H9 (cell line): ENCODE data around the gene FRMD4B. TPM values are rescaled to one million over a fixed set of nuclear protein-coding genes. Genes with fewer than 3 reads are reported as not detected.
A peak's percentile ranks its signal among the peaks of the same experiment; 100 is the strongest.

Experiments
- DNase-seq: peaks from one replicate; pipeline ENCODE4 v3.0.0-alpha.2; 2017
- H2AFZ ChIP-seq: one replicate; pipeline ENCODE4 v1.6.1; 2013; ENCODE audit warnings: mild to moderate bottlenecking, low read length, control low read depth, moderate library complexity
- H2AK5ac ChIP-seq: 2 replicates; pipeline ENCODE4 v1.6.1; 2013; ENCODE audit warnings: low read length, control low read depth, mixed read lengths; ENCODE audit not compliant: insufficient read length
- H2BK120ac ChIP-seq: one replicate; pipeline ENCODE4 v1.6.1; 2013; ENCODE audit warnings: low read depth, mild to moderate bottlenecking, low read length, control low read depth, inconsistent platforms; ENCODE audit not compliant: poor library complexity, severe bottlenecking
- H2BK12ac ChIP-seq: 2 replicates; pipeline ENCODE4 v1.6.1; 2013; ENCODE audit warnings: low read length, control low read depth, mixed read lengths, low read depth; ENCODE audit not compliant: insufficient read length
- H2BK15ac ChIP-seq: 2 replicates; pipeline ENCODE4 v1.6.1; 2013; ENCODE audit warnings: low read depth, low read length, control low read depth
- H2BK20ac ChIP-seq: one replicate; pipeline ENCODE4 v1.6.1; 2013; ENCODE audit warnings: low read depth, mild to moderate bottlenecking, low read length, control low read depth, inconsistent platforms; ENCODE audit not compliant: poor library complexity, severe bottlenecking
- H2BK5ac ChIP-seq: 2 replicates; pipeline ENCODE4 v1.6.1; 2013; ENCODE audit warnings: low read length, control low read depth, mixed read lengths; ENCODE audit not compliant: insufficient read length
- H3K14ac ChIP-seq: 2 replicates; pipeline ENCODE4 v1.6.1; 2013; ENCODE audit warnings: low read length, control low read depth; ENCODE audit not compliant: insufficient read depth
- H3K18ac ChIP-seq: 2 replicates; pipeline ENCODE4 v1.6.1; 2013; ENCODE audit warnings: low read depth, mild to moderate bottlenecking, mixed read lengths, low read length, control low read depth; ENCODE audit not compliant: insufficient read length
- H3K23ac ChIP-seq: 2 replicates; pipeline ENCODE4 v1.6.1; 2013; ENCODE audit warnings: low read length, control low read depth, mixed read lengths, low read depth; ENCODE audit not compliant: insufficient read length
- H3K23me2 ChIP-seq: 2 replicates; pipeline ENCODE4 v1.6.1; 2013; ENCODE audit warnings: low read depth, mild to moderate bottlenecking, mixed read lengths, low read length, control low read depth; ENCODE audit not compliant: insufficient read length, poor library complexity, severe bottlenecking
- H3K27ac ChIP-seq: 2 replicates; pipeline ENCODE4 v1.5.1; 2013; ENCODE audit warnings: low read length, control low read depth, mixed read lengths, low read depth; ENCODE audit not compliant: insufficient read length
- H3K27me3 ChIP-seq: 2 replicates; pipeline ENCODE4 v1.6.1; 2013; ENCODE audit warnings: low read length, control low read depth, inconsistent platforms; ENCODE audit not compliant: insufficient read depth
- H3K4ac ChIP-seq: 2 replicates; pipeline ENCODE4 v1.6.1; 2013; ENCODE audit warnings: low read depth, mild to moderate bottlenecking, control low read depth, inconsistent platforms, low read length, moderate library complexity
- H3K4me1 ChIP-seq: 2 replicates; pipeline ENCODE4 v1.6.1; 2013; ENCODE audit warnings: low read length, control low read depth, inconsistent platforms; ENCODE audit not compliant: insufficient read depth
- H3K4me2 ChIP-seq: 2 replicates; pipeline ENCODE4 v1.6.1; 2013; ENCODE audit warnings: low read length, control low read depth, mixed read lengths; ENCODE audit not compliant: insufficient read length, insufficient read depth
- H3K56ac ChIP-seq: 2 replicates; pipeline ENCODE4 v1.6.1; 2013; ENCODE audit warnings: low read depth, mild to moderate bottlenecking, mixed read lengths, low read length, control low read depth; ENCODE audit not compliant: insufficient read length
- H3K79me1 ChIP-seq: 2 replicates; pipeline ENCODE4 v1.6.1; 2013; ENCODE audit warnings: low read depth, mild to moderate bottlenecking, moderate library complexity, low read length, control low read depth, inconsistent platforms; ENCODE audit not compliant: insufficient read depth, poor library complexity, severe bottlenecking
- H3K79me2 ChIP-seq: 2 replicates; pipeline ENCODE4 v1.6.1; 2013; ENCODE audit warnings: low read length, control low read depth, inconsistent platforms; ENCODE audit not compliant: insufficient read depth
- H3K9ac ChIP-seq: 2 replicates; pipeline ENCODE4 v1.6.1; 2013; ENCODE audit warnings: low read length, control low read depth, mixed read lengths; ENCODE audit not compliant: insufficient read length; ENCODE audit errors: extremely low read depth
- H3K9me3 ChIP-seq: one replicate; pipeline ENCODE4 v1.6.1; 2013; ENCODE audit warnings: low read depth, low read length, inconsistent platforms; ENCODE audit not compliant: control insufficient read depth
- H3T11ph ChIP-seq: one replicate; pipeline ENCODE4 v1.6.1; 2013; ENCODE audit warnings: mild to moderate bottlenecking, low read length, control low read depth, inconsistent platforms
- H4K20me1 ChIP-seq: one replicate; pipeline ENCODE4 v1.6.1; 2013; ENCODE audit not compliant: control insufficient read depth, insufficient read length, insufficient read depth
- H4K5ac ChIP-seq: 2 replicates; pipeline ENCODE4 v1.6.1; 2013; ENCODE audit warnings: low read depth, mild to moderate bottlenecking, mixed read lengths, low read length, control low read depth; ENCODE audit not compliant: insufficient read length
- H4K8ac ChIP-seq: replicated peaks from 2 replicates; pipeline ENCODE4 v1.6.1; 2013; ENCODE audit warnings: low read length, control low read depth, mixed read lengths, low read depth; ENCODE audit not compliant: insufficient read length
- H4K91ac ChIP-seq: 2 replicates; pipeline ENCODE4 v1.6.1; 2013; ENCODE audit warnings: low read depth, mild to moderate bottlenecking, moderate library complexity, mixed read lengths, low read length, control low read depth; ENCODE audit not compliant: insufficient read length
- H3K27ac Mint-ChIP-seq, 3 experiments: 2 replicates in 2 of 3; 3 replicates in 1 of 3; pipeline ENCODE4 v1.8.0; 2020 to 2021; ENCODE audit warnings: mixed read lengths in 3 of 3, mild to moderate bottlenecking in 1 of 3, moderate library complexity in 1 of 3
- H3K27me3 Mint-ChIP-seq: 2 replicates; pipeline ENCODE4 v1.8.0; 2021; ENCODE audit warnings: low read depth, mild to moderate bottlenecking, moderate library complexity, mixed read lengths
- H3K36me3 Mint-ChIP-seq, 3 experiments: 2 replicates in 2 of 3; 3 replicates in 1 of 3; pipeline ENCODE4 v1.8.0; 2020 to 2021; ENCODE audit warnings: low read depth in 3 of 3, mixed read lengths in 3 of 3; ENCODE audit not compliant: insufficient read depth in 1 of 3
- H3K4me1 Mint-ChIP-seq, 2 experiments: 2 replicates each; pipeline ENCODE4 v1.8.0; 2020; ENCODE audit warnings: mixed read lengths in 2 of 2
- H3K4me3 Mint-ChIP-seq, 2 experiments: 2 replicates in 1 of 2; 3 replicates in 1 of 2; pipeline ENCODE4 v1.8.0; 2020 to 2021; ENCODE audit warnings: mild to moderate bottlenecking in 2 of 2, mixed read lengths in 2 of 2, moderate library complexity in 1 of 2
- H3K9me3 Mint-ChIP-seq, 2 experiments: 2 replicates in 1 of 2; 3 replicates in 1 of 2; pipeline ENCODE4 v1.8.0; 2020; ENCODE audit warnings: mild to moderate bottlenecking in 2 of 2, mixed read lengths in 2 of 2, moderate library complexity in 1 of 2
- CTCF ChIP-seq: fragments of 200-600 bp; sonication (generic); conservative IDR thresholded peaks from 3 replicates; pipeline ENCODE4 v1.8.0; 2021; ENCODE audit warnings: antibody characterized with exemption, mild to moderate bottlenecking
- WGBS: extraction: QIAGEN DNeasy Blood & Tissue Kit; methylation state at CpG from one replicate; pipeline ENCODE4 v1.1.7; 2013; ENCODE audit warnings: missing lambda C conversion rate, low lambda C conversion rate, mixed read lengths; ENCODE audit not compliant: insufficient read length; ENCODE audit errors: extremely low coverage; 5-methylcytosine and 5-hydroxymethylcytosine counted together
- total RNA-seq: library from RNA; stranded (reverse); gene quantifications from 2 replicates; pipeline ENCODE4 v1.2.1, GENCODE V29; 2021

Gene FRMD4B
- total RNA-seq, 1 experiment from 2014 or later = 3.4 TPM

- no peak for DNase-seq
- H3K27ac ChIP-seq = no peak overlapping the region
These were observed 182.1 kb downstream of the FRMD4B start for GRCh38 chr3:69203631-69204314.

More at GRCh38 chr3:69203631-69204314, 182.1 kb downstream of the FRMD4B start:
- H3K4me2 ChIP-seq = no peak overlapping the region
- no peak overlapping the region for H3T11ph ChIP-seq
- H3K79me2 ChIP-seq = no peaks in the 10 kb centered on the region
- no peak overlapping the region for H2AK5ac ChIP-seq
- no peaks in the 10 kb centered on the region for H3K9me3 ChIP-seq
- Mint-ChIP-seq H3K27me3 (no peaks in the 10 kb centered on the region), H3K4me3 (no peak overlapping the region), H3K36me3 (peaks cover 0 to 1% (median 0%) of the 10 kb centered on the region in 3 experiments; a peak in 1 of 7 replicates), H3K27ac (peak overlapping the region in 1 of 3 experiments; percentile 11; a peak in 1 of 7 replicates), H3K4me1 (peaks cover 19 to 20% of the 10 kb centered on the region in 2 experiments), H3K9me3 (no peaks in the 10 kb centered on the region)
- no peak overlapping the region for H4K91ac ChIP-seq
- no CpG with 5 or more reads among the region's 5 CpGs for WGBS
- no peaks in the 10 kb centered on the region for H4K20me1 ChIP-seq
- no peak overlapping the region for H3K23ac ChIP-seq
- no peak overlapping the region for H4K5ac ChIP-seq
- no peaks in the 10 kb centered on the region for H3K27me3 ChIP-seq
- no peak overlapping the region for H2BK12ac ChIP-seq
- no peak overlapping the region for H3K9ac ChIP-seq
- no peak for TF ChIP-seq CTCF
- no peak overlapping the region for H3K4ac ChIP-seq
- H2AFZ ChIP-seq = no peak overlapping the region
- no peak overlapping the region for H2BK5ac ChIP-seq
- no peak overlapping the region for H2BK120ac ChIP-seq
- no peaks in the 10 kb centered on the region for H3K79me1 ChIP-seq
- H3K14ac ChIP-seq = no peak overlapping the region
- no peaks in the 10 kb centered on the region for H3K23me2 ChIP-seq
- no peak overlapping the region for H4K8ac ChIP-seq
- no peak overlapping the region for H2BK15ac ChIP-seq
- no peak overlapping the region for H3K18ac ChIP-seq
- H3K56ac ChIP-seq = no peak overlapping the region
- H3K4me1 ChIP-seq = peaks cover 4% of the 10 kb centered on the region; the same call in 1 of the 2 replicates
- no peak overlapping the region for H2BK20ac ChIP-seq
